ENCODE results near the gene MRPS14.

Gene MRPS14

DNA sequence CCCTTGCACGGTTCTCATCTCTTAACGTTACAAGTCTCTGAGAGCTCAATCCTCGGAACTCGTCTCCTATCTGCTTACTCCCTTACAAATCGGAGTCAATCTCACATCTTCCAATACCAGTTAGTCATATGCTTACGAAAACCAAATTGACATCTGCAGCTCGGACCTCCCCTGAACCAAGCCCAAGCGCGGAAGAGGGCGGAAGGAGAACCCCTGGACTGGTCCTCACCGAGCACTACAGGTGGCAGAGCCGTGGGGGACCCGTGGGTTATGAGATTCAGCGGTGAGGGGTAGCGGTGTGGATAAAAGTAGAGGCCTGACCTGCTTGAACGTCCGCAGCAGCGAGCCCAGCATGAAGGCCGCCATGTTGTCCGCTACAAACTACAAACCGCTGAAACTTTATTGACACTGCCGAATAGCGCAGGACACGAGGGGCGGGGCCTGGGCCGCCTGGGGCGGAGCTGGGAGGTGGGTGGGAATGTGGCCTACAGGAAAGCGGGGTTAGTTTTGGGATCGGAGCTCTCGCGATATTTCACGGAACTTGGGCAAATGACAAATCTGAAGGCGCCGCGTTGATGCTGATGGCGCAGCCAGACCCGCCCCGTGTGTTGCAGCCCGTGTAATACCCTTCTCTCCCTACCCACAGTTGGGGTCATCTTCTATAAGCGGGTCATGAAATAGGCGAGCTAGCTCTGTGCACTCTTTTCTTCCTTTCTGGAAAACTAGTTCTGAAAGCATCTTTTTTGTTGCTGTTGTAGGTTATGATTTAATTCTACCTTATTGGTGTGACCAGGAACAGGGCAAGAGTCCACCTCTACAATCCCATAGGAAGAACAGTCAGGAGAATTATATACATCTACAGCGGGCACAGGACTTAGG is at the start of gene MRPS14:
Gene MRPS14 (minus strand): TSS at position 383 of the 879 bp plus-strand sequence. CDS start 17 bp downstream, at position 366.
- H3K4me3 ChIP-seq (ENCODE audit: low read length in 2 of 2), result peak within 1 kb of the TSS; percentile 89 to 99
- H3K9me3 ChIP-seq (ENCODE audit: control insufficient read depth in 2 of 2, low read length in 2 of 2), result no peaks in the 10 kb centered on the region
- peak within 1 kb of the TSS; percentile 89 to 95 for H3K9ac ChIP-seq (ENCODE audit: low read depth in 1 of 2, low read length in 2 of 2)
- H3K27ac ChIP-seq (ENCODE audit: low read depth in 2 of 2, low read length in 2 of 2), result peak within 1 kb of the TSS; percentile 80 to 82
- no peaks in the 10 kb centered on the region for H3K27me3 ChIP-seq (ENCODE audit: control insufficient read depth in 2 of 2, insufficient read depth in 2 of 2, low read length in 2 of 2)
- peaks cover 7% of the 10 kb centered on the region in 2 donors for H3K4me1 ChIP-seq (ENCODE audit: control insufficient read depth in 2 of 2, insufficient read depth in 2 of 2, low read length in 2 of 2)
- peaks cover 2% of the 10 kb centered on the region in 2 donors for H3K36me3 ChIP-seq (ENCODE audit: control insufficient read depth in 2 of 2, insufficient read depth in 2 of 2, low read length in 2 of 2)

- Histone ChIP-seq H3K27ac (ENCODE audit: low read depth in 2 of 2, low read length in 2 of 2) (no peak overlapping the region), H3K27me3 (ENCODE audit: control insufficient read depth in 2 of 2, insufficient read depth in 2 of 2, low read length in 2 of 2) (no peaks in the 10 kb centered on the region), H3K36me3 (ENCODE audit: control insufficient read depth in 2 of 2, insufficient read depth in 2 of 2, low read length in 2 of 2) (no peaks in the 10 kb centered on the region), H3K9me3 (ENCODE audit: control insufficient read depth in 2 of 2, low read length in 2 of 2) (no peaks in the 10 kb centered on the region), H3K4me1 (ENCODE audit: control insufficient read depth in 2 of 2, insufficient read depth in 2 of 2, low read length in 2 of 2) (peaks cover 0 to 8% of the 10 kb centered on the region in 2 donors), H3K9ac (ENCODE audit: low read depth in 1 of 2, low read length in 2 of 2) (no peak overlapping the region), H3K4me3 (ENCODE audit: low read length in 2 of 2) (peak overlapping the region in 1 of 2 donors; percentile 52)
Observed at GRCh38 chr1:175072099-175072951, 49.1 kb upstream of the MRPS14 start.

DNA sequence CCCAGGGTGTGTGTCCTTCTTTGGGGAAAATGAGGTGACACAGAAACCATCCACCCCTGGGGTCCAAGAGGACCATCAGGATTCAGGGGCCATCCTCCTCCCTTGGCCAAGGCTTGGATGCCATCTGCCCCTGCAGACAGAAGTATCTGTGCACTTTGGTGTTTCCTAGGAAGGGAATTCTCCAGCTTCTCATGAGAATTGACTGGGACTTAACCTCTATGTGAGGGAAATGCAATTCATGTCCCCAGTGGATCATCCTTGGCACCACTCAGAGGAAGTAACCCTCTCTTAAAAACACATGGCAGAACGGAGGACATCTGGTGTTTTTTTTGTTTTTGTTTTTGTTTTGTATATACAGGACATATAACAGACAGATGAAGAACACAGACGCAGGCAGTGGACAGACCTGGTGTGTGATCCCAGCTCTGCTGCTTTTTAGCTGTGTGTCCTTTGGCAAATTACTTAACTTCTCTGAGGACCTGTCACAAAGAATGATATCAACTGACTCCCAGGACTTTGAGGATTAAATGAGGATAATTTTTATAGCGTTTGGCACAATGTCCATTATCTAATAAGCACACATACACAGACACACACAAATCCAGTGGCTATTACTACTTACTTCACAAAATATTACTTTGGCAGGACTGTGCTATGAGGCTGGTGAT is 48.2 kb upstream of the MRPS14 start:
- no peak overlapping the region for H3K9ac ChIP-seq (ENCODE audit: low read depth in 1 of 2, low read length in 2 of 2)
- H3K27ac ChIP-seq (ENCODE audit: low read depth in 2 of 2, low read length in 2 of 2), result no peak overlapping the region
- H3K36me3 ChIP-seq (ENCODE audit: control insufficient read depth in 2 of 2, insufficient read depth in 2 of 2, low read length in 2 of 2), result no peaks in the 10 kb centered on the region
- no peak overlapping the region for H3K4me3 ChIP-seq (ENCODE audit: low read length in 2 of 2)
- H3K27me3 ChIP-seq (ENCODE audit: control insufficient read depth in 2 of 2, insufficient read depth in 2 of 2, low read length in 2 of 2), result no peaks in the 10 kb centered on the region
- peaks cover 0 to 8% of the 10 kb centered on the region in 2 donors for H3K4me1 ChIP-seq (ENCODE audit: control insufficient read depth in 2 of 2, insufficient read depth in 2 of 2, low read length in 2 of 2)
- H3K9me3 ChIP-seq (ENCODE audit: control insufficient read depth in 2 of 2, low read length in 2 of 2), result no peaks in the 10 kb centered on the region

DNA sequence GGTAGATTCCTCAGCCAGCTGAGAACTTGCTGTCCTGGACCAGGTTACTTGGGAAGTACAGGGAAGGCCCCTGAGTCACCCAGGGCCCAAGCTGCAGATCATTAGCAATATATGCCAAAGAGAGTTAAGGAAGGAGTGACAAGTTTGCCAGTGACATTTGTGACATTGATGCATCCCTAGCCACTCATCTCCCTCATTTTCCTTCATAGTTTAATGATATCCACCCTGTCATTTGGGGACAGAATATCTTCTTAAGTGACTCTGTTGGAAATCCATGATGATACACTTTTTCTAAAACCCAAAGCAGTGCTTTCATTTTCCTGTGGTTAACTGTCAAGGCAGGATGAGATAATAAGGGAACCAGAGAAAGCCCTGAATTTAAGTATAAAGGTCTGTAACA is 47.6 kb upstream of the MRPS14 start:
- H3K9me3 ChIP-seq (ENCODE audit: control insufficient read depth in 2 of 2, low read length in 2 of 2), result no peaks in the 10 kb centered on the region
- no peak overlapping the region for H3K4me3 ChIP-seq (ENCODE audit: low read length in 2 of 2)
- no peak overlapping the region for H3K9ac ChIP-seq (ENCODE audit: low read depth in 1 of 2, low read length in 2 of 2)
- no peaks in the 10 kb centered on the region for H3K27me3 ChIP-seq (ENCODE audit: control insufficient read depth in 2 of 2, insufficient read depth in 2 of 2, low read length in 2 of 2)
- no peak overlapping the region for H3K27ac ChIP-seq (ENCODE audit: low read depth in 2 of 2, low read length in 2 of 2)
- no peaks in the 10 kb centered on the region for H3K36me3 ChIP-seq (ENCODE audit: control insufficient read depth in 2 of 2, insufficient read depth in 2 of 2, low read length in 2 of 2)
- H3K4me1 ChIP-seq (ENCODE audit: control insufficient read depth in 2 of 2, insufficient read depth in 2 of 2, low read length in 2 of 2), result peaks cover 0 to 8% of the 10 kb centered on the region in 2 donors

- Histone ChIP-seq H3K27ac (ENCODE audit: low read depth in 2 of 2, low read length in 2 of 2) (no peak within 1 kb of the TSS), H3K4me3 (ENCODE audit: low read length in 2 of 2) (no peak within 1 kb of the TSS), H3K9me3 (ENCODE audit: control insufficient read depth in 2 of 2, low read length in 2 of 2) (no peaks in the 10 kb centered on the region), H3K4me1 (ENCODE audit: control insufficient read depth in 2 of 2, insufficient read depth in 2 of 2, low read length in 2 of 2) (peaks cover 0 to 6% of the 10 kb centered on the region in 2 donors), H3K36me3 (ENCODE audit: control insufficient read depth in 2 of 2, insufficient read depth in 2 of 2, low read length in 2 of 2) (no peaks in the 10 kb centered on the region), H3K9ac (ENCODE audit: low read depth in 1 of 2, low read length in 2 of 2) (no peak within 1 kb of the TSS), H3K27me3 (ENCODE audit: control insufficient read depth in 2 of 2, insufficient read depth in 2 of 2, low read length in 2 of 2) (no peaks in the 10 kb centered on the region)
Observed at GRCh38 chr1:175067362-175068106, 44.3 kb upstream of the MRPS14 start, which contains the start of gene TNN. Gene TNN (plus strand): TSS chr1:175067833. CDS start chr1:175077419, 9,586 bp downstream.

DNA sequence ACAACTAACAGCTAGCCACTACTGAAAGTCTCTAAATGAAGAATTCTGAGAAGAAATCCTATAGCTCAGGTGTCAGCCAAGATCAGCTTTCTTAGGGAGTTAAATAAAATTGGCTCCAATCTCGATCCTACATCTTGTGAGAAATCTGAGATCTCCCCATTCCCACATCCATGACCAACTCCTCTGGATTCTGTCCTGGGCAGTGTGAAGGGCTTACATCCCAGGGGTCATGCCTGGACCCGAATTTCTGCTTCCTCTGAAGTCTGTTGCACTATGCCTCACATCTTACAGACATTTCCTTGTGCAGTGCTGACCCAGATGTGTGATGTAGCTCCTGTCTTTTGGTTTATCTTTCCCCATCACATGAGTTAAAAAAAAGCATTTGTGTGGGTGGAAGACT is 39.6 kb upstream of the MRPS14 start:
- H3K27ac ChIP-seq (ENCODE audit: low read depth in 2 of 2, low read length in 2 of 2), result no peak overlapping the region
- no peak overlapping the region for H3K9ac ChIP-seq (ENCODE audit: low read depth in 1 of 2, low read length in 2 of 2)
- H3K36me3 ChIP-seq (ENCODE audit: control insufficient read depth in 2 of 2, insufficient read depth in 2 of 2, low read length in 2 of 2), result no peaks in the 10 kb centered on the region
- no peaks in the 10 kb centered on the region for H3K9me3 ChIP-seq (ENCODE audit: control insufficient read depth in 2 of 2, low read length in 2 of 2)
- H3K4me1 ChIP-seq (ENCODE audit: control insufficient read depth in 2 of 2, insufficient read depth in 2 of 2, low read length in 2 of 2), result no peaks in the 10 kb centered on the region
- H3K27me3 ChIP-seq (ENCODE audit: control insufficient read depth in 2 of 2, insufficient read depth in 2 of 2, low read length in 2 of 2), result no peaks in the 10 kb centered on the region
- no peak overlapping the region for H3K4me3 ChIP-seq (ENCODE audit: low read length in 2 of 2)

DNA sequence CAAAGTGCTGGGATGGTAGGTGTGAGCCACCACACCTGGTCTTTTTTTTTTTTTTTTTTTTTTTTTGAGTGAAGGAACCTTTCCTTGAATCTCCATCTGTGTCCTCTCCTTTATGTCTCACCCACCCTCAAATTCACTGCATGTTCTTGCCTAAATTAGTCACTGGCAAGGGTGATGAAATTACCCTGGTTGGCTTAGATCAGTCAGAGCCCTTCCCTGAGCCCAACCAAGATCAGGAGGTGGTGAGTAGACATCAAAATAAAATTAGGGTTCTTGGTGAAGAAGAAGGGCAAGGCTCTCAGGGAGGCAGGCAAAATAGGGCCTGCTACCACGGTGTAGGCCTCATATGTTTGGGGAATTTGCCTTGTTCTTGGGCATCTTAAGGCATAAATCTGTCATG is 39.1 kb upstream of the MRPS14 start:
- Histone ChIP-seq H3K27ac (ENCODE audit: low read depth in 2 of 2, low read length in 2 of 2) (no peak overlapping the region), H3K36me3 (ENCODE audit: control insufficient read depth in 2 of 2, insufficient read depth in 2 of 2, low read length in 2 of 2) (no peaks in the 10 kb centered on the region), H3K4me1 (ENCODE audit: control insufficient read depth in 2 of 2, insufficient read depth in 2 of 2, low read length in 2 of 2) (no peaks in the 10 kb centered on the region), H3K4me3 (ENCODE audit: low read length in 2 of 2) (no peak overlapping the region), H3K27me3 (ENCODE audit: control insufficient read depth in 2 of 2, insufficient read depth in 2 of 2, low read length in 2 of 2) (no peaks in the 10 kb centered on the region), H3K9ac (ENCODE audit: low read depth in 1 of 2, low read length in 2 of 2) (no peak overlapping the region), H3K9me3 (ENCODE audit: control insufficient read depth in 2 of 2, low read length in 2 of 2) (no peaks in the 10 kb centered on the region)

DNA sequence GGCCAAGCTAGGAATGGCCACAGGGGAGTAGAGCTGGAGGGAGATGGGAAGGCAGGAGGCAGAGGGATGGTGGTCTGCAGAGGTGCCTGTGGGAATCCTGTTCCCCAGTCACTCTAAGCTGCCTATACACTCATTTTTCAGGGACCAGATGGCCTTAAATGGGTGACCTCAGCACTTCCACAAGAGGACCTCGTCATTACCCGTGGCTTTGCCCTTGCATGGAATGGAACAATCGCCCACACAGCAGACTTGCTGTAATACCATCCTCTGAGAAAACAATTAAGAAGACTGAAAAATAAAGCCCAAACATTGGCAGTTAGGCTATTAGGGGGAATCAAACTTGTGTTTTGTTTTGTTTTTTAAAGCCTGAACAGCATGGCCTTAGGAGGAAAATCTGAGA is 31.5 kb upstream of the MRPS14 start:
- Histone ChIP-seq H3K36me3 (ENCODE audit: control insufficient read depth in 2 of 2, insufficient read depth in 2 of 2, low read length in 2 of 2) (no peaks in the 10 kb centered on the region), H3K4me3 (ENCODE audit: low read length in 2 of 2) (no peak overlapping the region), H3K27ac (ENCODE audit: low read depth in 2 of 2, low read length in 2 of 2) (no peak overlapping the region)

GRCh38 chr1:175050992-175051391 is 27.8 kb upstream of the MRPS14 start:
- no peak overlapping the region for H3K9ac ChIP-seq (ENCODE audit: low read depth in 1 of 2, low read length in 2 of 2)
- no peak overlapping the region for H3K4me3 ChIP-seq (ENCODE audit: low read length in 2 of 2)
- H3K9me3 ChIP-seq (ENCODE audit: control insufficient read depth in 2 of 2, low read length in 2 of 2), result no peaks in the 10 kb centered on the region
- H3K27me3 ChIP-seq (ENCODE audit: control insufficient read depth in 2 of 2, insufficient read depth in 2 of 2, low read length in 2 of 2), result no peaks in the 10 kb centered on the region
- no peaks in the 10 kb centered on the region for H3K4me1 ChIP-seq (ENCODE audit: control insufficient read depth in 2 of 2, insufficient read depth in 2 of 2, low read length in 2 of 2)
- H3K36me3 ChIP-seq (ENCODE audit: control insufficient read depth in 2 of 2, insufficient read depth in 2 of 2, low read length in 2 of 2), result no peaks in the 10 kb centered on the region
- no peak overlapping the region for H3K27ac ChIP-seq (ENCODE audit: low read depth in 2 of 2, low read length in 2 of 2)

More for the DNA sequence above, 31.5 kb upstream of the MRPS14 start:
- Histone ChIP-seq H3K9me3 (ENCODE audit: control insufficient read depth in 2 of 2, low read length in 2 of 2) (no peaks in the 10 kb centered on the region), H3K9ac (ENCODE audit: low read depth in 1 of 2, low read length in 2 of 2) (no peak overlapping the region), H3K4me1 (ENCODE audit: control insufficient read depth in 2 of 2, insufficient read depth in 2 of 2, low read length in 2 of 2) (no peaks in the 10 kb centered on the region), H3K27me3 (ENCODE audit: control insufficient read depth in 2 of 2, insufficient read depth in 2 of 2, low read length in 2 of 2) (no peaks in the 10 kb centered on the region)
